CD4-positive, alpha-beta T cell treated with Interleukin-6 at 100 ng/mL for 8 hours (primary cell): ENCODE results near the gene P2RX6.
"Not testable (repeated sequence)": the region's sequence is repeated elsewhere in the genome, so short reads cannot be mapped to it uniquely, and the experiment has no call there.

Experiments
- DNase-seq: peaks from one replicate; pipeline ENCODE4 v3.0.0-alpha.2; 2020; ENCODE audit warnings: mixed read lengths, low spot score

Gene P2RX6

DNA sequence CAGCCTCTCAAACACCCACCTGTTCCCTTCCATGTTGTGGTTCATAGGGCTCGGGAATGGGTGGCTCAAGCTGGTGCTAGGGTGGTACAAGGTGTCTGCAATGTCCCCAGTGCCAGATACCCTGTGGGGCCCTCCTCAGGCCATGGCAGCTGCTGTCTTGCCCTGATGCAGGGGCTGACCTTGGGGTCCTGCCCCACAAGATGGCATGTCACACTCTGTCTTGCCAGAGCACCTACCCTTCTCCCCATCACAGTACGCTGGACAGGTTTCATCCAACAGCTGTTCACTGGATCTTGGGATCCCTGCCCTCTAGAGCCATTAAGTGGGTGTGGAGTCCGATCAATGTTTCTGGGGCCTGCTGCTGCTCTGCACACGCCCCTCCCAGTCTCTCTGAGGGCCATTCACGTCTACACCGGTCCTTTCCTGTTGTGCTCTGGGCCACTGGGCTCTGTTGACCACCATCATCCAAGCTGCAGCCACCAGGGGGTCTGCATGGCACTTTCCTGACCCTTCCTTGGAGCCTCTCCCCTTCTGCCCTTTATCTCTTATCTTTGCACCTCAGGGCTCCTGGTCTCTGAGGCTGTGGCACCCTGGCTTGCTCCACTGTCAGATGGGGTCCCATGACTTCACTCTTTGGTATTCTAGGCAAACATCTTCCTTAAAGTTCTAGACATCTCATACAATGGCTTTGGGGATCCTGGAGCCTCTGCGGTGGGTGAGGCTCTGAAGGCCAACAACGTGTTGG is 37.9 kb downstream of the P2RX6 start:
- DNase-seq = no peak

DNA sequence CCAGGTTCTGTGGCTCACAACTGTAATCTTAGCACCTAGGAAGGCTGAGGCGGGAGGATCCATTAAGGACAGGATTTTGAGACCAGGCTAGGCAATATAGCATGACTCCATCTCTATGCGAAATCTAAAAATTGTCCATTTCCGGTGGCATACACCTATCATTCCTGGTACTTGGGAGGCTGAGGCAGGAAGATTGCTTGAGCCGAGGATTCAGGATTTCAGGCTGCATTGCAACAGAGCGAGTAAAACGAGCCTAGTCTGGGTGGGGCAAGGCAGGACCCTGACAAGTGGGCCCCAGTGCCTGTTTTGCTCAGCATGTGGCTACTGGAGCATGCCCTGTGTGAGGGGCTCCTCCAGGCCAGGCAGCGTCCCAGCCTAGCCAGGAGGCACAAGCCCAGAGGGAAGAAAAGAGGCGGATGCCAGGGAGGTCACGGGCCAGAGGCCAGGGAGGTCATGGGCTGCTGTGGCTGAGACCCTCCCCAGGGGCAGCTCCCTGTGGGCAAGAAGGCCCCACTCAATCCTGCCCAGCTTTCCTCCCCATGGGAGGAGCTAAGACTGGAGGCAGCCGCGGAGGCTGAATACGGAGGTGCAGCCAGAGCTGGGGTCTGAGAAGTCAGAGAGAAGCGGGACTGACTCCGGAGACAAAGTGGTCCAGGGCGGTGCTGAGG is 39.2 kb downstream of the P2RX6 start:
- DNase-seq = no peak

DNA sequence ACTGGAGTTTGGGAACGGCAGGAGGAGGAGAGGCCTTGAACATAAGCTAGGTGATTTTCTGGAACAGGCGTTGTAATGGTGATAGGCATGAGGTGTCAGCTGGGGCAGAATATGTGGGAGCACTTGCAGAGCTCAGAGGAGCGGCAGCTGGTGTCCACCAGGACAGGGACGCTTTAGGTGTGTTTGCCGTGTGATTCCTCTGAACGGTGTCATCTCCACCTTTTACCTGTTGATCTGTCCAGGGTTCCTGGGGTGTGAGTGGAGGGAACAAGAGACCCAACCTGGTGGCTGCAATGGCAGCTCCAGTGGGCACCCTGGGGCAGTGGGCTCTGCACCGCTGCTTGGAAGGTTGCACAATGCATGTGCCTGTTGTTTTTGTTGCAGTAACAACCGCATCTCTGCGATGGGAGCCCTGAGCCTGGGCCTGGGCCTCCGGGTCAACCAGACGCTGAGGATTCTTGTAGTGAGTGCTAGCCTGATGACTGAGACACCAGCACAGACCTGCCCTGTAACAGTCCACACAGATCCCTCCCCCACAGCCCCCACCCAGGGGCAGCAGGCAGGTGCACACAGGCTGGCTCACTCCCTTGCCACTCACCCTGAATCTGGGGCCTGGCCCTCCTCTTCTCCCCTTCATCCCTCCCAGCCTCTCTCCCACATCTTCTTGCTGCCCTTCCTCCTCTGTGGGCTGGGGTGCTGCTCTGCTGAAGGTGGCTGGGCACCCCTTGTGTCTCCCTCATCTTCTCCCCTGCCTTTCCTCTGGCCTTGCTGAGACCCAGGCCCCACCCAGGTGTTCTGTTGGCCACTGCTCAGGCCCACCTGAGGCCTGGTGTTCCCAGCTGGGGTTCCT is 40.0 kb downstream of the P2RX6 start:
- DNase-seq = no peak

DNA sequence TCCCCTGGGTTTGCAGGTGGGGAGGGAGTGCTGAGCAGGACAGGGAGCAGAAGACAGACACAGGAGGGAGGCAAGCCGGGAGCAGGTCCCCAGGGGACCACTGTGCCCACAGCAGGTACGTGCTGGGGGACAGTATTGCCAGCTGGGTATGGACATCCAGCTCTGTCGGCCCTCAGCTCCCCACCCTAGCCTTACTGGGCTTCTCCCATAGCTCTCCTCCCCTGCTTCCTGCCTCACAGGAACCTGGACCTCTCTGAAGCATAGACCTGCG is 40.5 kb downstream of the P2RX6 start:
- DNase-seq = no peak

DNA sequence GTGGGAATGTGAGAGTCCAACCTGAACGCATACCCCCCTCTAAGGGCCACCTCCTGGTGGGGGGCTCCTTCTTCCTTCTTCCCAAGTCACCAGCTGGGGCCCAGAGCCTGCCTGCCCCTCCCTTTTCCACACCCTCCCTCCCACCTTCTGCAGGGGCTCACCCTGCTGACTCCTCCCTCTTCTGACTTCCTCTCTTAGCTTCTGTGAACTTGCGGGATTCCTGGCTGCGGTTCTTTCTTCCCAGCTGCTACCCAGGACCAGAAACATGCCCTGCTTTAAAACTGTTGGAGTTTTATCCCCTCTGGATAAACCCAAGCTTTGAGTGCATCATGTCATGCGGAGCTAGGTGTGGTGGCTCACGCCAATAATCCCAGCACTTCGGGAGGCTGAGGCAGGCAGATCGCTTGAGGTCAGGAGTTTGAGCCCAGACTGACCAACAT is 40.9 kb downstream of the P2RX6 start:
- no peak for DNase-seq

DNA sequence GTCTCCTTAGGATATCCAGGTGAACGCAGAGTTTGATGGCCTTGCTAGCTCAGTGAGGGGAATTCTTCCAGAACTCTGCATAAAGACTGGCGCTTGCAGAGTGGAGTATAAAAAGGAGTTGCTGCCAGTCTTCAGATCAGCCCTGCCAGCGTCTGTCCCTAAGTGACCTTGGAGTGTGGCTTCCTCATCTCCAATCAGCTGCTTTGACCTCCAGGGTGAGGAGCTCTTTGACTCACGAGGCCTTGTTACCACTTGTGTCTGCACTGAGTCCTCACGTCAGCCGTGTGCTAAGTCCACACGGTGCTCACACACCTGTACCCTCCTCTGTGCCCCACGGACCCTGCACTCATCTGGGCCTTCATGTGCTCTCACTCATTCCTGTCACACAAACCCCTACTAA is 45.4 kb downstream of the P2RX6 start:
- DNase-seq = not testable (repeated sequence)

DNA sequence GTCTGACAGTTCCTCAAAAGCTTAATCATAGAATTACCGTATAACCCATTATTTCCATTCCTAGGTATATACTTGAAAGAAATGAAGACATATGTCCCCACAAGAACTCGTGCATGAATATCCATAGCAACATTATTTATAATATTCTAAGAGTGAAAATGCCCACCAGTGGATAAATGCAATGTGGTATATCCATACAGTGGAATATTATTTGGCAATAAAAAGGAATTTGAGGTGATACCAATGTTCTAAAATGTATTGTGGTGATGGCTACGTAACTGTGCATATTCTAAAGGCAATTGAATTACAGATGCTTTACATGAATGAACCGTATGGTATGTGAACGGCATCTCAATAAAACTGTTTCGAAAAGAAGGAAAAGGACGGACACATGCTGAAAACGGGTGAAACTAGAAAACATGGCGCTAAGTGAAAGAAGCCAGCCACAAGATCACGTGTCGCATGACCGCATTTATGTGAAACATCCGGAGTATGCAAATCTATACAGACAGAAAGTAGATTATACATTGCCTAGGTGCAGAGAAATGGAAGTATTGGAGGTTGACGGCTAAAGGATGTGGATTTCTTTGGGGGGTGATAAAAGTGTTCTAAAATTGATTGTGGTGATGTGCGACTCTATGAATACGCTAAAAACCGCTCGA is 46.8 kb downstream of the P2RX6 start:
- DNase-seq = not testable (repeated sequence)

DNA sequence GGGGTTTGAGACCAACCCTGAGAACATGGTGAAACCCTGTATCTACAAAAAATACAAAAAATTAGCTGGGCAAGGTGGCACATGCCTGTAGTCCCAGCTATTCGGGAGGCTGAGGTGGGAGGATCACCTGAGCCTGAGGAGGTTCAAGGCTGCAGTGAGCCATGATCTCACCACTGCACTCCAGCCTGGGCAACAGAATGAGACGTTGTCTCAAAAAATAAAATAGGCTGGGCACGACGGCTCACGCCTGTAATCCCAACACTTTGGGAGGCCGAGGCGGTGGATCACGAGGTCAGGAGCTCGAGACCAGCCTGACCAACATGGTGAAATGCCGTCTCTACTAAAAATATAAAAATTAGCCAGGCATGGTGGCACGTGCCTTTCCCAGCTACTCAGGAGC is 49.5 kb downstream of the P2RX6 start:
- not testable (repeated sequence) for DNase-seq

DNA sequence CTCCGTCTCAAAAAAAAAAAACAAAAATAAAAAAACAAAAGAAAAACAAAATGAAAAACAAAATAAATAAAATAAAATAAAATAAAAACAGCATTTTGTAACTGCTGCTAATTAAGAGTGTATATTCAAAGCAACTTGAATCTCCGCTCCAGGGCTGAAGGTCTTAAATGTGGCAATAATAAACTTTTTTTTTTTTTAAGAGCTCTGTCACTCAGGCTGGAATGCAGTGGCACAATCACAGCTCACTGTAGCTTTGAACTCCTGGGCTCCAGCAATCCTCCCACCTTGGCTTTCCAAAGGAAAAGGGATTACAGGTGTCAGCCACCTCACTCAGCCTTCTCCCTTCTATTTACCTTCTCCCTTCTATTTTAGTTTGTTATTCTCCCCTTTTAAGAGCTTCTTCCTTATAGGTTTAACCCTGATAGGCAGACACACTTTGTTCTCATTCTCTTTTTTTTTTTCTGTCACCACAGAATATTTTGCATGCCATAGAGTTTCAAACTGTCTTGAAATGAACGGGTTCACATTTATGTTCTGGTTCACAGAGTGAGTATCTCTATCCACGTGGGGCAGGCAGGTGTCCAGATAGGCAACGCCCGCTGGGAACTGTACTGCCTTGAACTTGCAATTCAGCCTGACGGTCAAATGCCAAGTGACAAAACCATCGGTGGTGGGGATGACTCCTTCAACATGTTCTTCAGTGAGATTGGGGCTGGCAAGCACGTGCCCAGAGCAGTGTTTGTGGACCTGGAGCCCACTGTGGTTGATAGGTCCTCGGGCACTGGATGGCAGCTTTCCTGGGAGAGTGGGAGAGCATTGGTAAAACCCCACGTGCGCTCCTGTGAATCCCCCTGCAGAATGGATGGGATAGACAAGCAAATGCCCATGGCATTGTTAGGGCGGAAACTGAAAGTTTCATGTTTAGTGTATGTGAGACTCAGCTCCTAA is 50.2 kb downstream of the P2RX6 start:
- DNase-seq = no peak

DNA sequence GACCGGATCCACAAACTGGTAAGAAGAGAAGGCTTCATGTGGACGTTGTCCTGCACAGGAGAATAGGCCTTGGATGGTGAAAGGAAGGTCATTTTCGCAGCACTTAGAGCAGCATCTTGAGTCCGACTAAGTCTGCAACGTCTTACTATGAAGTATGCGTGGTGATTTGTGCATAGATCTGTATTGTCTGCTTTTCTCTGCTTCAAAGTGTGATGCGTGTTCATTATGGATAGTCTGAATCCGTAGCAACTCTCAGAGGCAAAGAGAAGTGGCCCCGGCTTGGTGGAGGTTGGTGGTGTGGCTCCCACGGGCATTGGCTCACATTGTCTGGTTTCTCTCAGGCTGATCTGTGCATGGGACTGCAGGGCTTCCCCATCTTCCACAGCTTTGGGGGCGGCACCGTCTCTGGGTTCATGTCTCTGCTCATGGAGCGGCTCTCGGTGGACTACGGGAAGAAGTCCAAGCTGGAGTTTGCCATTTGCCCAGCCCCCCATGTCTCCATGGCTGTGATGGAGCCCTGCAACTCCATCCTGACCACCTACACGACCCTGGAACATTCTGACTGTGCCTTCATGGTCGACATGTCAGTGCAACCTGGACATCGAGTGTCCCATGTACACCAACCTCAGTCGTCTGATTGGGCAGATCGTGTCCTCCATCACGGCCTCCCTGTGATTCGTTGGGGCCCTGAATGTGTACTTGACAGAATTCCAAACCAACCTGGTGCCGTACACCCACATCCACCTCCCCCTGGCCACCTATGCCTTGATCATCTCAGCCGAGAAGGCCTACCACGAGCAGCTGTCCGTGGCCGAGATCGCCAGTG is 52.3 kb downstream of the P2RX6 start:
- DNase-seq = no peak

DNA sequence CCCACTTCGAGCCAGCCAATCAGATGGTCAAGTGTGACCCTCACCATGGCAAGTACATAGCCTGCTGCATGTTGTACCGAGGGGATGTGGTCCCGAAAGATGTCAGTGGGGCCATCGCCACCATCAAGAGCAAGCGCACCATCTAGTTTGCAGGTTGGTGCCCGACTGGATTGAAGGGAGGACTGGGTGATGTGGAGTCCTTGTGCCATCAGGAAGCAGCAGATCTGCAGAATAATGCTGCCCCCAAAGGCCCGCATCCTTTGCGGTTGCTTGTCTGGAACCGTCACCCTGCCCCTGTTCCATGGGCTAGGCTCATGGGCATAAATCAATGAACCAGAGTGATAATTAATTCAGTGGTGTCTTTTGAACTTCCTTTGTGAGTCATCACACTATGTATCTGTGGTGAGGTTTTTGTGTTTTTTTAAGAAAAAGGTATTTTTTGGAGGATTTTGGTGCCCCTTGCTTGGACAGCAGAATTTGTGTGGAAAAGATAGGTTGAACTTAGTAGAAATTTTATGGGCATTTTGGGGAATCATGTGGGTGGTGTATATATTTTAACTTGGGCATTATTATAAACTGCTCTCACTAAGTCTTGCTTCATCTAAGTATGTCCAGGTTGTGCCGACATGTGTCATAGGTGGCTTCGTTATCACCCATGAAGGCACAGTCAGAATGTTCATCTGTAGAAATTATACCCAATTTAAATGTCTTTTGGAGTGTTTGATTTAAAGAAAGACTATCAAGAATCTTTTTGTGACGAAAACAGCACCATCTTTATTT is 53.1 kb downstream of the P2RX6 start:
- no peak for DNase-seq

DNA sequence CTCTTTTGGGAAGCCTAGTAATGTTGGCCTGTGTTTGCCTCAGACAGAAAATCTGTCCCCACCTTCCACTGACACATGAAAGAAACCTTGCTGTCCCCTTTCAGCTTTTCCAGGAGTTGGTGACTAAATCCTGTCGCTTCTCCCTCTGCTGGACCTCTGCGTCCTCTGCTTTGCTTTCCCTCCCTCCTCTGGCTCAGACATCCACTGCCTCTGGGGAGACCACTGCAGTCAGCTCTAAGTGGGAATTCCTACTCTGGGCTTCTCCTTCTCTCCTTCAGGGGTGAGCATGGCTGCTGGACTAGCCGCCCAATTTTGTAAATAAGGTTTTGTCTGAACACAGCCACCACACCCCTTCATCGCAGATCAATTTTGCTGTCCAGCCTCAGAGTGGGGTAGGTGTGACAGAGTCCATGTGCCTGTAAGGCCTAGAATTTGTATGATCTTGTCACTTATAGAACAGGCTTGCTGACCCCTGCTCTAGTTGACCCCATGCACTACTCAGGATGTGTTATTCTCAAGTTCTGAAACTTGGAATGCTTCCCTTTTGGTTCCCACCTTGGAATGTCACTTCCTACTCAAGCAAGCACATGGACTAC is 53.8 kb downstream of the P2RX6 start:
- DNase-seq = no peak

DNA sequence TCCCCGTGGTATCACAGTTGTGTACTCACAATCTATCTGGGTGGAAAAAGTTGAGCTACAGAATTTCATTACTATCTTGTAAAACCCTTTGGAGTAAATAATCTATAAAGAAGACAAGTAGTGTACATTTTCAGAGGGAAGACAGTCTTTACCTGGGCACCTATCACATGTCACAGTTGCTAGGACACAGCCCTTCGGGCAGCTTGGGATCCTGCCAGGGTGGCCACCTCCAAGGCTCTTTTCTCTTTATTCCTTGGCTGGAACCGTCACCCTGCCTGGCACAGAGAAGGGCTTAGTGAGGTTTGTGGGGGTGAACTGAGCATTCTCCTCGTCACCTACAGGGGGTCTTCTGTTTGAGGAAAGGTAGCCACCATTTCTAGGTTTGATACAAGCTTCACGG is 54.4 kb downstream of the P2RX6 start:
- DNase-seq = no peak

DNA sequence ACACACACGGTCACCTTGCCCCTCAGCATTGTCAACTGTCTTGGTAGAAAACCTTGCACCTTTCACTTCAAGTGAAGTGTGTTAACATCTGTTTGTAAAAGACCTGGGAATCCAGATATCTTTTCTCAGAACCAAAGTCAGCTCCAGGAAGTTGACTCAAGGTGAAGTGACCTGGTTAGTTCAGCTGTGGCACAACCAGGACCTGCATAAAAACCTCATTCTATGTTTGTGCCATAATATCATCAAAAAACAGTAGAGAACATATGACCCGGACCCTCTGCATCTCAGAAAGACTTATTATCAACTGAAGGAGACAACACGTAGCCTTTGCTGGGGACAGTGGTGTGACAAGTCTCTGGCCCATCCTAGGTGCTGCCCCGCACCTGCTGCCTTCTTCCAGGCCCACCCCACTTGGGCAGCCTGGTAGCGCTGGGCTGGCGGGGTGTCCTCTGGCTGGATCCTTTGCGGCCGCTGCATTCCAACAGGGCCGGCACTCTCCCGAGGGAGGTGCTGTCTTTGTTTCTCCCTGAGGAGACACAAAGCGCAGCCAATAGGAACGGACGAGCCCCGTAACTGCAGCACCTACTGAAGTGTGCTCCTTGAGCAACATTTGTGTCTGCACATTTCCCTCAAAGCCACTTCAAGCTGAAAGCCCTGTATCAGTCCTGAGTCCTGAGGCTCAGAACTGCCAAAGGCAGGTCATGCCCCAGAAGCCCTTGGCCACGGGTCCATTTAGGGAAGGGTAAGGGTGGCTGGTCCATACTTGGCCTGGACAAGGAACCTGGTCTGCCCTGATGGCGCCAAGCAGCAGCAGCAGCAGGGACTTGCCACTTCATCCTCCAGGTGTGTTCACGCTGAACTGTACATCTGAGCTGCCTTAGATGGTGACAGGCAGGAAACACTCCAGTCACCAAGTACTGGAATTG is 56.0 kb downstream of the P2RX6 start:
- no peak for DNase-seq

DNA sequence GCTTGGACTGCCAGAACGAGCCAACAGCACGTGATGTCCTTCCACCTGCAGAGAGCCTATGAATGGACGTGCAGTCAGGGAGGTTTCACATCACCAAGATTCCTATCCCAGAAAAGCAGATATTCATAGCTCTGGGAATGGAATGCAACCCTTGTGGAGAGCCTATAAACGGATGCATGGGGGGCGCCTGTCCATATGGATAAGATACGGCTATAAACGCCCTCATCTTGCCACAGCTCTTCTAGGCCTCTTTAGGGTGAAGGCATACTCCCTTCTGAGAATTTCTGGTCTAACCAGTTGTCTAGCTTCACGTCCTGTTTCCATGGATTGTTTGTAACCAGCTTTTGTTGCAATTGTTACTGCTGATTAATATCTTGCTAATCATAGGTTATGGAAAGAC is 56.8 kb downstream of the P2RX6 start:
- DNase-seq = not testable (repeated sequence)

DNA sequence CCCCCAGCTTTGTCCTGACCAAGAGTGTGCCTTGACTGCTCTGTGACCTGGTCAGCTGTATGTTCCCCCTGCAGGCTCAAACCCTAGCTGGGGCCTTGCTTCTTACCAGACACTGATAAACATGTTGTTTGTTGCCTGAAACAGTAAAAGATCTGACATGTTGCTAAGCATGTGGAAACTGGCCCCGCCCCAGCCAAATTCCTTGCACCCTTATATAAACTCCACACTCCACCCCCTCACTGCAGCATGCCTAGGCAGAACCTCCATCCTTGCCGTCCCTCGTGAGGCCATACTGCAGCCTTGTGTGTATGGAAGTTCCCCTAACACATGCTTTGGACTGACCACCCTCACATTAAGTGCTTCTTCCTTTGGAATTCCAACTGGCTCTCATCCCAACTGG is 58.1 kb downstream of the P2RX6 start:
- no peak for DNase-seq

DNA sequence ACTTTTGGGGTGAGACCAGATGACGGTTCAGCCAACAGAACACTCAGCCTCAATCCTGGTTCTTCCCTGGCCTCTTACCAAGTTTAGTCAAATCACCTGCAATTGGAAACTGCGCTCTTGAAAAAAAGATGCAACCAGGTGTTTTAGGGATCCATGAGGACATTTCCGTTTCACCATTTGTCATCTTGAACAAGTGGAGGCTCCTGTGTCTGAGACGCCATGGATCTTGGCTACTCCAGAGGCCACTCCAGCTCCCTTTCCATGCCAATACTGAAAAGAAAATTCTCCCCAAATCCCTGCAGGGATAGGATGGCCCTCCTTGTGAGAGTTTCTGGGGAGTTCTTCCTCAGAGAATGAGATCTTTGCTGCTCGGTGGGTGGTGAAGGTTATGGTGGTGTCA is 58.5 kb downstream of the P2RX6 start:
- no peak for DNase-seq

DNA sequence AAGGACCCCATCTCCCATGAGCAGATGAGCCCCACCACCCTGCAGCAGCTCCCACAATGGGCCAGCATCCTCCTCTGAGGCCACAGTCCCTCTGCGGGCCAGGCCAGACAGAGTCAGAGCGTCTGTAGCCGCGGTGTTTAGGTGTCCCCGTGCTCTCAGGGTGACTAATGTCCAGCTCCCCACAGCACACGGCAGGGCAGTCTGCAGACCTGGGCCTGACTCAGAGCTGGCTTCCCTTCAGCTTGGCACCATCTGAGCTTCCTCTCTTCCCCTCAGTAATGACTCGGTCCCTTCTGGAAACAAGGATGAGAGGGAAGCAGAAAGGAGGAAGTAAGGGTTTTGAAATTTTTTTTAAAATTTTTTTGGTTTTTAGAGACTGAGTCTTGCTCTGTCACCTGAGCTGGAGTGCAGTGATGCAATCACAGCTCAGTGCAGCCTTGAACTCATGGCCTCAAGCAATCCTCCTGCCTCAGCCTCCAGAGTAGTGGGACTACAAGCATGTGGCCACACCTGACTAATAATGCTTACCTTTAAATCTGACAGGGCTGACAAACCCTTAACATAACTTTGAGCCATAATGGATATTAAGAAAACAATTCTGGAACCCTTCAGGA is 59.2 kb downstream of the P2RX6 start:
- DNase-seq = no peak
